HG03575 (cell line): ENCODE measurements around the gene SCAPER.
"Not testable (repeated sequence)": the region's sequence is repeated elsewhere in the genome, so short reads cannot be mapped to it uniquely, and the experiment has no call there.

ENCODE experiments used
- ATAC-seq: cut with Tn5 transposase; IDR thresholded peaks from one replicate; pipeline ENCODE4 v1.9.1; 2021; ENCODE audit not compliant: unreplicated experiment, insufficient number of reproducible peaks, low FRiP score; ENCODE audit errors: extremely low read depth

Gene SCAPER

DNA sequence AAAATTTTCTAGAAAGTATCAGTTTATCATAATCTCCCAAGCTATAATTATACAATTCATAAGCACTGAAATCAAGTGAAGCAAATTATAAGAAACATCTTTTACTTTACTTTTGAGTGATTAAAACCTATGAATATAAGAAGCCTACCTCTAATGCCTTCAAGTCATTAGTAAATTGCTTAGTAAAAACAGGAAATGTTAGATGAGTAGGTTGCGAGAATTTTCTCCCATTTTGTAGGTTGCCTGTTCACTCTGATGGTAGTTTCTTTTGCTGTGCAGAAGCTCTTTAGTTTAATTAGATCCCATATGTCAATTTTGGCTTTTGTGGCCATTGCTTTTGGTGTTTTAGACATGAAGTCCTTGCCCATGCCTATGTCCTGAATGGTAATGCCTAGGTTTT is 201.1 kb downstream of the SCAPER start:
- ATAC-seq = not testable (repeated sequence)

GRCh38 chr15:76696840-76697239 is 208.3 kb downstream of the SCAPER start:
- ATAC-seq = no peak

GRCh38 chr15:76692546-76692945 is 212.6 kb downstream of the SCAPER start:
- ATAC-seq = not testable (repeated sequence)

GRCh38 chr15:76687592-76687991 is 217.5 kb downstream of the SCAPER start:
- ATAC-seq = not testable (repeated sequence)

GRCh38 chr15:76684002-76684401 is 221.1 kb downstream of the SCAPER start:
- ATAC-seq = no peak

DNA sequence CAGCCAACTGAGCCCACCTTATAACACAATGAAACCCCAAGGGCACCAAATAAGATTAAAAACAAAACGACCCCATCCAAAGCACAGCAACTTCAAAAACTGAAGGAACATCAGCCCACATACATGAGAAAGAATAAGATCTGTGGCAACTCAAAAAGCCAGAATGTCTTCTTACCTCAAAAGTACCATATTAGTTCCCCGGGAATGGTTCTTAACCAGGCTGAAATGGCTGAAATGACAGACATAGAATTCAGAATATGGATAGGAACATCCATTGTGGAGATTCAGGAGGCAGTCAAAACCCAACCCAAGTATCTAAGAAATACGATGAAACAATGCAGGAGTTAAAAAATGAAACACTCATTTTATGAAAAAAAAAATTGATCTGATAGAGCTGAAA is 222.3 kb downstream of the SCAPER start:
- no peak for ATAC-seq

DNA sequence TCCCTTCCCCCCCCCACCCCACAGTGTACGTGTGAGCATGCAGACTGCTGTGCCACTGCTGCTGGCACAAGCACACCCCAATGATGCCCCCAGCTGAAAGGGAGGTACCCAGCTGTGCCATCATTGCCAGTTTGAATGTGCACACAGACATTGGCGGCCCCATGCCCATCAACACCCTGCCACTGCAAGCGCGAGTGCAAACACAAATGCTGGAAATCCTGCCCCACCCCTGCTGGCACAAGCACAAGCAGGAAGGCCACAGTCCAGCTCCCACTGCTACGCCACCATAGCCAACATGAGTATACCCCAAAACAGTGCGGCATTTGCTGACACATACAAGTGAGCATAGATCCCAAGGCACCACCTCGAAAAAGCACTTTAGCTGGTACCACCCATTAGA is 222.9 kb downstream of the SCAPER start:
- ATAC-seq = no peak

DNA sequence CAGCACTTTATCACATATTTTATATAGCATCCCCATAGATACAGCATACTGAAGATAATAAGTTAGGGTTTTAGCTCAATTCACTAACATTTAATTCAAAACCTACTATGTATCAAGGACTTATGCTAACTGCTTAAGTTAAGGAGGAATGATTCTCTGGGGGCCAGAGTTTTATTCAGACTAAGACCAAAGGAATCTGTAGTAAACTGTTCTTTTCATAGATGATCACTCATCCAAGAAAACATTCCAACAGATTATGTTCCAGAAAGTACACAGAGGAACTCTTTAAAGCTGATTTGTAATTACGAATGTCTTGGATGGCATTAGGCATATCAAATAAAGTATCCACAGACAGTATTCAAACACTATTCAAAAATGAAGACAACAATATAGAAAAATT is 226.4 kb downstream of the SCAPER start:
- ATAC-seq = no peak

DNA sequence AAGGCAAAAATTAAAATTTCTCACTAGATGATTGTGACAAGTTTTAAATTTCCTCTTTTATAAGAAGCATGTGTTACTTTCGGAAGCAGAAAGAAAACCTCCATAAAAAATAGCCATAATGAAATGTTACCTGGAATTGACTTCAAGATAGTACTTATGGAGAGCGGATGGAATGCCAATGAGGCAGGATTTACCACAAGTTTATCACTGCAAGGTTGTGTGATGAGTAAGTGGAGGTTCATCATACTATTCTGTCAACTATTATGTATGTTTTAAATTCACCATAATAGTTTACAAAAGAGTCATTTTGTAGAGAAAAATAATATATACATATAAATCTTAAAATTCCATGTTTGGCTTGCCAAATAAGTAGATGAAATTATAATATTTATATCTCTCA is 230.3 kb downstream of the SCAPER start:
- no peak for ATAC-seq

DNA sequence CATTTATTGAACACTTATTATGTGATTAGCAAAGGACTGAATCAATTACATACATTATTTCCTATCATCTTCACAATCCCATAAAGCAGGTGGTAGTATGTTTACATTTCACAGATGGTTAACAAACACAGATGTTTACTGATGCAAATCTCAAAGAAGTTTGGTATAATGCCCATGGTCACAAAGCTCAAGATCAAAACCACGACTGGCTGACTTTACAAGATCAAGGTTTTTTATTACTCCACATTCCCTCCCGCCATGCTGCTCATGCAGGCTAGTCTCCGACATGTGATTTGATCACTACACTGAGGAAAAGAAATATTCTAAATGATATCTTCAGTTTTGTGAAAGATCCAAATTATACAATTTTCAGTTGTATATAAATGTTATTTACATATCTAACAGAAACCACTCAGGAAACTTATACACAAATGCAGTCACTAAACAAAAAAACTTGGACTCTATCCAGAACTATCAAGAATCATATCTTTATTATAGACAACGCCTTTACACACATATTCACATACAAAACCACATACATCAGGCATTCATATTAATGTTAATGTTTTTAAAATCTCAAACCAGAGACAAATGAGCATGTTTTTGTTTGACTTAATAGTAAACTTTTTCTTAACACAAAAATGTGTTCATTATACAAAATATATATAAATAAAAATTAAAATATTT is 235.5 kb downstream of the SCAPER start:
- no peak for ATAC-seq

- ATAC-seq = no peak
These were observed 236.2 kb downstream of the SCAPER start for GRCh38 chr15:76668900-76669299.

- ATAC-seq = no peak
These were observed 237.0 kb downstream of the SCAPER start for GRCh38 chr15:76667943-76668715.

- ATAC-seq = no peak
These were observed 240.2 kb downstream of the SCAPER start for GRCh38 chr15:76664895-76665294.

DNA sequence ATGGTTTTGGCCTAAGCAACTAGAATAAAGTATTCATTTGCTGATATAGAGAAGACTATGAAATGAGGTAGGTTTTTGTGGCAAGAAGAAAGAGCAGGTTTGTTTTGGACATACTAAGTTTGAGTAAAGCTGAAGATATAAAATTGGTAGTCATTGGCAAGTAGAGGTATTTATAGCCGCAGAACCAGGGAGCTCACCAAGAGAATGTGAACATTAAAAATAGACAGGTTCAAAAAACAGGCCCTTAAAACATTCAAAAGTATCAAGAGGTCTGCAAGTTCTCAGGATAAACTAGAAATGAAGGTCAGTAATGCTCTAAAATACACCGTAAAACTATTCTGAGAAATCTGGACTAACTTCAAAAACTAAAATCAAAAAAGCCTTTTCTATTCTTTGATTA is 240.7 kb downstream of the SCAPER start:
- no peak for ATAC-seq

DNA sequence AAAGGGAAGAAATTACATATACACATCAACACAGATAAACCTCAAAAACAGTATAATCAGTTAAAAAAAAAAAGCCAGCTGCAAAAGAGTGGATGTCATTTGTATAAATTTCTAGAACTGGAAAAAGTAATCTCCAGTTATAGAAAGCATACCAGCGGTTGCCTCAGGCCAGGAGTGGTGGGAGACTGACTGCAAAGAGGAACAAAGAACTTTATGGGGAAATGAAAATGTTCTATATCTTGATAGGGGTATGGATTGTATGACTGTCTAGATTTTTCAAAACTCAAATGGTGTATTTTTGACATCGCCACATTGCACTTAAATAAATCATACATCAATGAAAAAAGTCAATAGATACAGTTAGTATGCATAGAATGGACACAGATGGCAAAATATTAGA is 241.6 kb downstream of the SCAPER start:
- no peak for ATAC-seq

GRCh38 chr15:76648732-76649444 is 256.3 kb downstream of the SCAPER start:
- no peak for ATAC-seq

GRCh38 chr15:76647612-76648011 is 257.5 kb downstream of the SCAPER start:
- ATAC-seq = no peak

GRCh38 chr15:76644646-76645045 is 260.5 kb downstream of the SCAPER start:
- no peak for ATAC-seq

DNA sequence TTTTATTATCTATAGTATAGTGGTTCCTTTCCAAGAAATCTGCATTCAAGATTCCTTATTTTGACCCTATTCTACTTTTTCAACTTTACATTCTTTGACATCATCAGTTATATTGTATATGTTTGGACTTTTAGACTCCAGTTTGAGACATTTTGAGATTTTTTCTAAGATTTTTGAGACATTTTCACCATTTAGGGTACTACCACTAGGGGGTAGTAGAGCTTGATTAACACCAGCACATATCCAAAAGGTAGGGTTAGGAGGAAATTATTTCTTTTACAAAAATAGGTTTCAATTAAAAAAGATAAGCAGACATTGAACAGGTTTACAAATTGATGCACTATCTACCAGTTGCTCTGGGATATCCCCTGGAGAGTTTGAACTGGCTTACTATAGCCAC is 262.5 kb downstream of the SCAPER start:
- ATAC-seq = no peak

GRCh38 chr15:76637166-76637565 is 268.0 kb downstream of the SCAPER start:
- no peak for ATAC-seq
